Neural cell (in vitro differentiated cells): ENCODE results near the gene TRIM66. TPM values are rescaled to one million over a fixed set of nuclear protein-coding genes. Genes with fewer than 3 reads are reported as not detected.

Source experiments
- H2AFZ ChIP-seq: fragments of 200-600, 300-800 bp; sonication (generic), shearing (Covaris generic); 2 replicates; pipeline ENCODE4 v1.6.0; 2014; ENCODE audit warnings: low read depth, mild to moderate bottlenecking, antibody characterized with exemption, low read length, moderate library complexity
- H3F3A ChIP-seq: fragments of 200-600 bp; shearing (Covaris generic); 2 replicates; pipeline ENCODE4 v1.6.1; 2016; ENCODE audit warnings: mild to moderate bottlenecking, moderate library complexity, mixed read lengths, antibody characterized with exemption, low read length; ENCODE audit not compliant: insufficient read depth, poor library complexity, severe bottlenecking
- H3K27ac ChIP-seq: fragments of 200-600, 300-800 bp; sonication (generic), shearing (Covaris generic); 2 replicates; pipeline ENCODE4 v1.5.1; 2014; ENCODE audit warnings: mild to moderate bottlenecking, low read length, moderate library complexity
- H3K27me3 ChIP-seq: fragments of 300-800, 200-600 bp; sonication (generic), shearing (Covaris generic); 2 replicates; pipeline ENCODE4 v1.6.0; 2014; ENCODE audit warnings: mild to moderate bottlenecking, low read depth, low read length, moderate library complexity; ENCODE audit not compliant: insufficient read depth
- H3K36me3 ChIP-seq: fragments of 300-800, 200-600 bp; sonication (generic), shearing (Covaris generic); 2 replicates; pipeline ENCODE4 v1.5.1; 2014; ENCODE audit warnings: mild to moderate bottlenecking, antibody characterized with exemption, low read length, moderate library complexity; ENCODE audit not compliant: insufficient read depth
- H3K4me2 ChIP-seq: fragments of 300-800, 200-600 bp; sonication (generic), shearing (Covaris generic); 2 replicates; pipeline ENCODE4 v1.6.0; 2014; ENCODE audit warnings: mild to moderate bottlenecking, low read length
- H3K4me3 ChIP-seq: fragments of 300-800, 200-600 bp; sonication (generic), shearing (Covaris generic); 2 replicates; pipeline ENCODE4 v1.5.1; 2014; ENCODE audit warnings: mild to moderate bottlenecking, low read length, moderate library complexity
- H3K79me2 ChIP-seq: fragments of 200-600 bp; shearing (Covaris generic); replicated peaks from 2 replicates; pipeline ENCODE4 v1.6.0; 2014; ENCODE audit warnings: mild to moderate bottlenecking, low read length, moderate library complexity; ENCODE audit not compliant: insufficient read depth
- H3K9ac ChIP-seq: fragments of 300-800, 200-600 bp; sonication (generic), shearing (Covaris generic); 2 replicates; pipeline ENCODE4 v1.6.1; 2016; ENCODE audit warnings: mild to moderate bottlenecking, low read length, mixed read lengths
- H3K9me2 ChIP-seq: fragments of 200-600 bp; shearing (Covaris generic); 2 replicates; pipeline ENCODE4 v1.6.1; 2016; ENCODE audit warnings: mild to moderate bottlenecking, low read length, mixed read lengths; ENCODE audit not compliant: insufficient read depth
- H3K9me3 ChIP-seq: fragments of 200-600, 300-800 bp; sonication (generic), shearing (Covaris generic); 2 replicates; pipeline ENCODE4 v1.6.1; 2016; ENCODE audit warnings: mild to moderate bottlenecking, mixed run types, low read length, moderate library complexity, mixed read lengths
- H4K20me1 ChIP-seq: fragments of 200-600 bp; shearing (Covaris generic); 2 replicates; pipeline ENCODE4 v1.6.1; 2016; ENCODE audit warnings: mild to moderate bottlenecking, mixed run types; ENCODE audit not compliant: insufficient read depth
- EP300 ChIP-seq: fragments of 450-650 bp; conservative IDR thresholded peaks from 2 replicates; pipeline ENCODE4 v1.6.1; 2014; ENCODE audit warnings: antibody characterized with exemption, mild to moderate bottlenecking, moderate library complexity; ENCODE audit not compliant: poor library complexity, severe bottlenecking
- EZH2 ChIP-seq: fragments of 200-600, 300-800 bp; shearing (Covaris generic), sonication (generic); IDR thresholded peaks from 2 replicates; pipeline ENCODE4 v1.6.1; 2014; ENCODE audit warnings: antibody characterized with exemption, low read length, borderline replicate concordance, mild to moderate bottlenecking; ENCODE audit not compliant: insufficient read depth, poor library complexity, severe bottlenecking
- MXI1 ChIP-seq: fragments of 450-650 bp; conservative IDR thresholded peaks from 2 replicates; pipeline ENCODE4 v1.6.1; 2014; ENCODE audit warnings: antibody characterized with exemption, mild to moderate bottlenecking; ENCODE audit not compliant: poor library complexity, severe bottlenecking
- POLR2AphosphoS5 ChIP-seq: IDR thresholded peaks from 2 replicates; pipeline ENCODE4 v1.6.1; 2012
- RAD21 ChIP-seq: fragments of 450-650 bp; conservative IDR thresholded peaks from 2 replicates; pipeline ENCODE4 v1.6.1; 2014; ENCODE audit warnings: antibody characterized with exemption, mild to moderate bottlenecking, moderate library complexity
- SMC3 ChIP-seq: fragments of 450-650 bp; conservative IDR thresholded peaks from 2 replicates; pipeline ENCODE4 v1.6.1; 2014; ENCODE audit warnings: antibody characterized with exemption, mild to moderate bottlenecking, moderate library complexity; ENCODE audit not compliant: poor library complexity
- TAF1 ChIP-seq: IDR thresholded peaks from 2 replicates; pipeline ENCODE4 v1.6.1; 2012; ENCODE audit warnings: low read depth
- polyA plus RNA-seq: library from polyadenylated mRNA; depleted of rRNA; stranded (reverse); fragments of >200 nt; gene quantifications from 2 replicates; pipeline ENCODE4 v1.2.3, GENCODE V29; 2014
- TF ChIP-seq, protein P1 (sequence below): fragments of 450-650 bp; IDR thresholded peaks from 2 replicates; pipeline ENCODE4 v1.5.1; 2014; ENCODE audit warnings: antibody characterized with exemption, mild to moderate bottlenecking, moderate library complexity; ENCODE audit not compliant: poor library complexity, severe bottlenecking
- TF ChIP-seq, protein P2 (sequence below): IDR thresholded peaks from 2 replicates; pipeline ENCODE4 v1.6.1; 2012; ENCODE audit warnings: borderline replicate concordance

Gene TRIM66
- polyA plus RNA-seq, 1 donor from 2014 or later = 0.82 TPM

DNA sequence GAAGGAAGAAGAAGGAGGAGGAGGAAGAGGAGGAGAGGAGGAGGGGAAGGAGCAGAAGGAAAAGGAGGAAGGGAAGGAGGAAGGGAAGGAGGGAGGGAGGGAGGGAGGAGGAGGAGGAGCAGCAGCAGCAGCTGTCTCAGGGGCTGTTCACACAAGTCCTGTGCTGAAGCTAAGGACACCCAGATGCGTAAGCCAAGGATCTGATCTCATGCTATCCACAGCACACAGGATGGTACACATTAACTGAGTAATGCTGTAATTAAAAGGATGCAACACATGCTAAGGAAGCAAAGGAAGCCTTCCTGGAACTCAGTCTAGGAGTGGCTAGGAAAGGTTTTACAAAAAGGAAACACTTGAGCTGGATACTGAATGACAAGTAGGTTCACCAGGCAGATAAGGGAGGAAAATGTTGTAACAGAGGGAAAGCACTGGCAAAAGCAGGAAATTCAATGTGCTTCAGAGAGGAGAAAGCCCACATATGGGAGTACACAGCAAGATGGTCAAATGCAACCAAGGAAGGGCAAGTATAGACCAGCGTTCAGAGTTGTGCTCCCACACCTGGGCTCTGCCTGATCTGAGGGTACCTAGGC lies 32.0 kb downstream of the TRIM66 start:
- Histone ChIP-seq H3F3A (no peaks in the 10 kb centered on the region), H3K4me3 (no peak overlapping the region), H3K9me3 (no peaks in the 10 kb centered on the region), H4K20me1 (no peaks in the 10 kb centered on the region), H3K9ac (no peak overlapping the region), H2AFZ (no peak overlapping the region), H3K27ac (no peak overlapping the region), H3K4me2 (no peak overlapping the region), H3K9me2 (no peaks in the 10 kb centered on the region), H3K79me2 (no peaks in the 10 kb centered on the region), H3K27me3 (no peaks in the 10 kb centered on the region), H3K36me3 (no peaks in the 10 kb centered on the region)
- TF ChIP-seq POLR2AphosphoS5 (no peak), MXI1 (no peak), SMC3 (no peak)
- TF ChIP-seq, protein P1, sequence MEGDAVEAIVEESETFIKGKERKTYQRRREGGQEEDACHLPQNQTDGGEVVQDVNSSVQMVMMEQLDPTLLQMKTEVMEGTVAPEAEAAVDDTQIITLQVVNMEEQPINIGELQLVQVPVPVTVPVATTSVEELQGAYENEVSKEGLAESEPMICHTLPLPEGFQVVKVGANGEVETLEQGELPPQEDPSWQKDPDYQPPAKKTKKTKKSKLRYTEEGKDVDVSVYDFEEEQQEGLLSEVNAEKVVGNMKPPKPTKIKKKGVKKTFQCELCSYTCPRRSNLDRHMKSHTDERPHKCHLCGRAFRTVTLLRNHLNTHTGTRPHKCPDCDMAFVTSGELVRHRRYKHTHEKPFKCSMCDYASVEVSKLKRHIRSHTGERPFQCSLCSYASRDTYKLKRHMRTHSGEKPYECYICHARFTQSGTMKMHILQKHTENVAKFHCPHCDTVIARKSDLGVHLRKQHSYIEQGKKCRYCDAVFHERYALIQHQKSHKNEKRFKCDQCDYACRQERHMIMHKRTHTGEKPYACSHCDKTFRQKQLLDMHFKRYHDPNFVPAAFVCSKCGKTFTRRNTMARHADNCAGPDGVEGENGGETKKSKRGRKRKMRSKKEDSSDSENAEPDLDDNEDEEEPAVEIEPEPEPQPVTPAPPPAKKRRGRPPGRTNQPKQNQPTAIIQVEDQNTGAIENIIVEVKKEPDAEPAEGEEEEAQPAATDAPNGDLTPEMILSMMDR = no peak

DNA sequence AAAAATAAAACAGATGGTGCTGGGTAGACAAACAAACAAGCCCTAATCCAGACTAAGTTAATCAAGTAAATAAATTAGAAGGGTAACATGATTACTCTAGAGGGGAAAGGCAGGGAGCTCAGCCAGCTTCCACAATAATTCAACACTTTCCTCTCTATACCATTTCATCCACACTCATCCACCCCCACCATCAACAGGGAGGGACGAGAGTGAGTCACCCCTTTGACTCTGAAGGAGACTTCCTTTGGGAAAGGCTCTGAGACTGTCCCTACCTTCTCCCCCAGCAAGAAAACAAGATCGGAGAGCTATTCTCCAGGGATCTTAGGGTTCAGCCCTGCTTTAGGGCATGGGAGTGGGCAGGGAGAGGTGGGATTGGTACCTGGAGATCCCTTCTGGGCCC lies 33.1 kb downstream of the TRIM66 start:
- H3K9me3 ChIP-seq = no peaks in the 10 kb centered on the region
- H3K9me2 ChIP-seq = no peaks in the 10 kb centered on the region
- H3K27ac ChIP-seq = no peak overlapping the region
- H3K4me3 ChIP-seq = no peak overlapping the region
- H3K36me3 ChIP-seq = no peaks in the 10 kb centered on the region
- TF ChIP-seq POLR2AphosphoS5 = no peak
- no peak for TF ChIP-seq MXI1
- TF ChIP-seq EP300 = no peak
- TF ChIP-seq TAF1 = no peak
- no peak for TF ChIP-seq EZH2
- TF ChIP-seq RAD21 = no peak
- TF ChIP-seq, protein P2, sequence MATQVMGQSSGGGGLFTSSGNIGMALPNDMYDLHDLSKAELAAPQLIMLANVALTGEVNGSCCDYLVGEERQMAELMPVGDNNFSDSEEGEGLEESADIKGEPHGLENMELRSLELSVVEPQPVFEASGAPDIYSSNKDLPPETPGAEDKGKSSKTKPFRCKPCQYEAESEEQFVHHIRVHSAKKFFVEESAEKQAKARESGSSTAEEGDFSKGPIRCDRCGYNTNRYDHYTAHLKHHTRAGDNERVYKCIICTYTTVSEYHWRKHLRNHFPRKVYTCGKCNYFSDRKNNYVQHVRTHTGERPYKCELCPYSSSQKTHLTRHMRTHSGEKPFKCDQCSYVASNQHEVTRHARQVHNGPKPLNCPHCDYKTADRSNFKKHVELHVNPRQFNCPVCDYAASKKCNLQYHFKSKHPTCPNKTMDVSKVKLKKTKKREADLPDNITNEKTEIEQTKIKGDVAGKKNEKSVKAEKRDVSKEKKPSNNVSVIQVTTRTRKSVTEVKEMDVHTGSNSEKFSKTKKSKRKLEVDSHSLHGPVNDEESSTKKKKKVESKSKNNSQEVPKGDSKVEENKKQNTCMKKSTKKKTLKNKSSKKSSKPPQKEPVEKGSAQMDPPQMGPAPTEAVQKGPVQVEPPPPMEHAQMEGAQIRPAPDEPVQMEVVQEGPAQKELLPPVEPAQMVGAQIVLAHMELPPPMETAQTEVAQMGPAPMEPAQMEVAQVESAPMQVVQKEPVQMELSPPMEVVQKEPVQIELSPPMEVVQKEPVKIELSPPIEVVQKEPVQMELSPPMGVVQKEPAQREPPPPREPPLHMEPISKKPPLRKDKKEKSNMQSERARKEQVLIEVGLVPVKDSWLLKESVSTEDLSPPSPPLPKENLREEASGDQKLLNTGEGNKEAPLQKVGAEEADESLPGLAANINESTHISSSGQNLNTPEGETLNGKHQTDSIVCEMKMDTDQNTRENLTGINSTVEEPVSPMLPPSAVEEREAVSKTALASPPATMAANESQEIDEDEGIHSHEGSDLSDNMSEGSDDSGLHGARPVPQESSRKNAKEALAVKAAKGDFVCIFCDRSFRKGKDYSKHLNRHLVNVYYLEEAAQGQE = no peak
- TF ChIP-seq SMC3 = no peak
- TF ChIP-seq, protein P1 = no peak
- H4K20me1 ChIP-seq = no peaks in the 10 kb centered on the region
- no peak overlapping the region for H2AFZ ChIP-seq
- no peak overlapping the region for H3K4me2 ChIP-seq
- H3K79me2 ChIP-seq = no peaks in the 10 kb centered on the region
- no peaks in the 10 kb centered on the region for H3K27me3 ChIP-seq
- H3F3A ChIP-seq = no peaks in the 10 kb centered on the region
- no peak overlapping the region for H3K9ac ChIP-seq
